GM18867 (cell line): Measurements from ENCODE around the gene PNMA8B.

ENCODE experiments used
- ATAC-seq: cut with Tn5 transposase; IDR thresholded peaks from one replicate; pipeline ENCODE4 v1.9.1; 2021; ENCODE audit warnings: mild to moderate bottlenecking, moderate library complexity; ENCODE audit not compliant: unreplicated experiment

PNMA8B gene

GRCh38 chr19:46487802-46488445 is 7.7 kb downstream of the PNMA8B start:
- no peak for ATAC-seq

GRCh38 chr19:46487178-46487801 is 8.4 kb downstream of the PNMA8B start:
- no peak for ATAC-seq

- no peak for ATAC-seq
These were observed 9.3 kb downstream of the PNMA8B start for GRCh38 chr19:46486358-46486757.

- no peak for ATAC-seq
These were observed 11.0 kb downstream of the PNMA8B start for GRCh38 chr19:46484656-46485055.

GRCh38 chr19:46482631-46483030 is 13.0 kb downstream of the PNMA8B start:
- no peak for ATAC-seq

GRCh38 chr19:46481947-46482346 is 13.7 kb downstream of the PNMA8B start:
- ATAC-seq, result no peak

GRCh38 chr19:46481223-46481848 is 14.3 kb downstream of the PNMA8B start:
- ATAC-seq, result no peak

GRCh38 chr19:46480415-46480814 is 15.3 kb downstream of the PNMA8B start:
- no peak for ATAC-seq

GRCh38 chr19:46478356-46478986 is 17.2 kb downstream of the PNMA8B start:
- no peak for ATAC-seq

GRCh38 chr19:46475986-46476385 is 19.7 kb downstream of the PNMA8B start:
- no peak for ATAC-seq

- no peak for ATAC-seq
These were observed 21.5 kb downstream of the PNMA8B start for GRCh38 chr19:46474211-46474610.

GRCh38 chr19:46472592-46472991 is 23.1 kb downstream of the PNMA8B start:
- ATAC-seq, result no peak

GRCh38 chr19:46471811-46472543 is 23.7 kb downstream of the PNMA8B start:
- ATAC-seq, result no peak

GRCh38 chr19:46471116-46471733 is 24.4 kb downstream of the PNMA8B start, which contains the start of gene PNMA8A:
Gene PNMA8A (minus strand): TSS chr19:46471563. CDS start chr19:46471035, 528 bp downstream.
- no peak for ATAC-seq

- ATAC-seq, result no peak
These were observed 25.3 kb downstream of the PNMA8B start for GRCh38 chr19:46470376-46470775.

- no peak for ATAC-seq
These were observed 26.0 kb downstream of the PNMA8B start for GRCh38 chr19:46469541-46470185.

GRCh38 chr19:46466536-46467196 is 29.0 kb downstream of the PNMA8B start:
- ATAC-seq, result peak; percentile 68

GRCh38 chr19:46463516-46463915 is 32.2 kb downstream of the PNMA8B start:
- ATAC-seq, result no peak

GRCh38 chr19:46461537-46461936 is 34.1 kb downstream of the PNMA8B start:
- ATAC-seq, result no peak

- no peak for ATAC-seq
These were observed 34.7 kb downstream of the PNMA8B start for GRCh38 chr19:46460981-46461380.
